Measurements from ENCODE around the gene ANXA4.

Gene ANXA4

DNA sequence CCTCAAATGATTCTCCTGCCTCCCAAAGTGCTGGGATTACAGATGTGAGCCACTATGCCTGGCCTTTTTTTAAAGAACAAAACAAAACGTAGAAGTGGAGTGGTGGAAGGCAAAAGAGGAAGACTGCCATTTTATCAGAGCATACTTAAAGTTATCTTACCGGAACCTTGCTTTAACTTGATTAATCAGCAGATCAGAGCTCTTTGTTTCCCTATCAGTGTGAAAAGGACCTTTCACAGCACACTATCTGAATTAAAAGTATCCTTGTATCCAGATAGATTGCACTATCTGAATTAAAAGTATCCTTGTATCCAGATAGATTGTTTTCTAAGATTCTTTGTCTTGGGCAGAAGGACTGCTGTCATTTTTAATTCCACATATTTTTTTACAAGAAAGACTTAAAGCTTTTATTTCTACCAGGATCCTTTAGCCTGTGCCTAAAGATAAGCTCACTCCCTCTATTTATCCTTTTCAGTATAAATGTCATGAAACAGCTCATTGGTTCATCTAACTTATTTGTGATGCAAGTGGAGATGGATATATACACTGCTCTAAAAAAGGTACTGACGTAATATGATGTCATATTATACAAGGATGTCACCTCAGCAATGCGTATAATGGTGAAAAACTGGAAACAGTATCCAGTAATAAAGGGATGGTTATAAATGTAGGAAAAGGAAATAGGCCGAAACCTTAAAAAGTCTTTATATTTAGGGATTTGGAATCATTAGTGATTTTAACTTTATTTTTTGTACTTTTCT is 105.3 kb downstream of the ANXA4 start:
- DNase-seq (ENCODE audit: low read depth) = no peak

- no peak for DNase-seq (ENCODE audit: low read depth)
Measured at GRCh38 chr2:69848186-69848790, 106.4 kb downstream of the ANXA4 start.

- no peak for DNase-seq (ENCODE audit: low read depth)
Measured at GRCh38 chr2:69858261-69858660, 116.3 kb downstream of the ANXA4 start.

DNA sequence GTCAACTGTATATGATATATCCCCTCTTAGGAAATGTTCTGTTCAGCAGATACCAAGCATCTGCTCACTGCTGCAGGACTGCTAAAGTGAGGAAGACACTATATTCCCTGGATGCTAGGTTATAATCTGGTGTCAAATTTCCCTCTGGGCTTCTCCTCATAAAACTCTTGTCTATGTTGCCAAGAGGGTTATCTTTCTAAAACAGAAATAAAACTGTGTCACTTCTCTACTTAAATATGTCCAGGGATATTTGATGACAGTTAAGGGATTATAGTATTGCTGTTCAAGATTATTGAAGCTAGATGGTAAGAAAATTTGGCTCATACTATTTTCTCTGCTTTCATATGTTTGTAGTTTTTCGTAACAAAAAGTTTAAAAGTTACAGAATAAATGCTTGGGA is 121.4 kb downstream of the ANXA4 start:
- DNase-seq (ENCODE audit: low read depth) = no peak

All from stimulated activated CD8-positive, alpha-beta memory T cell treated with anti-CD3 and anti-CD28 coated beads, Interleukin-15, amount 100 ng/mL, for 24 hours (primary cell).